ENCODE results near the gene SLC7A8.

Gene SLC7A8

DNA sequence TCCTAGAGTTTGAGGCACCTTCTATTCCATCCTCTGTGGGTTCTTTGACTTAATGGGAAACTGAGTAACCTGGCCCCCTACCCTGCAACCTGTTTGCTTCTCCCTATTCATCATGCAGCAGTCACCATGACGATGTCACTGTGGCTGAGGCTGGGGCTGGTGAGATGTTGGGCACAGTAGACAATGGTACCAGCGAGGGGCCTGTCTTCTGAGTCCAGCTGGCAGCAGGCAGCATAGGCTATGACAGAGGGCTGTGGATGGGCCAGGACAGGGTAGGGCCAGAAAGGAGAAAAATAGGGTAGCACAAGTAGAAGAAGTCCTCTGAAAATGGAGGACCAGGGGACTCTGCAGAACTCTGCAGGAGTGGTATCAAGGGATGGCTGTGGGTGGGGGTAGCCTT is 80.7 kb downstream of the SLC7A8 start:
- no peak overlapping the region for H3K4me3 ChIP-seq (ENCODE audit: low read length)
- TF ChIP-seq, protein P1, sequence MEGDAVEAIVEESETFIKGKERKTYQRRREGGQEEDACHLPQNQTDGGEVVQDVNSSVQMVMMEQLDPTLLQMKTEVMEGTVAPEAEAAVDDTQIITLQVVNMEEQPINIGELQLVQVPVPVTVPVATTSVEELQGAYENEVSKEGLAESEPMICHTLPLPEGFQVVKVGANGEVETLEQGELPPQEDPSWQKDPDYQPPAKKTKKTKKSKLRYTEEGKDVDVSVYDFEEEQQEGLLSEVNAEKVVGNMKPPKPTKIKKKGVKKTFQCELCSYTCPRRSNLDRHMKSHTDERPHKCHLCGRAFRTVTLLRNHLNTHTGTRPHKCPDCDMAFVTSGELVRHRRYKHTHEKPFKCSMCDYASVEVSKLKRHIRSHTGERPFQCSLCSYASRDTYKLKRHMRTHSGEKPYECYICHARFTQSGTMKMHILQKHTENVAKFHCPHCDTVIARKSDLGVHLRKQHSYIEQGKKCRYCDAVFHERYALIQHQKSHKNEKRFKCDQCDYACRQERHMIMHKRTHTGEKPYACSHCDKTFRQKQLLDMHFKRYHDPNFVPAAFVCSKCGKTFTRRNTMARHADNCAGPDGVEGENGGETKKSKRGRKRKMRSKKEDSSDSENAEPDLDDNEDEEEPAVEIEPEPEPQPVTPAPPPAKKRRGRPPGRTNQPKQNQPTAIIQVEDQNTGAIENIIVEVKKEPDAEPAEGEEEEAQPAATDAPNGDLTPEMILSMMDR (conservative IDR thresholded peaks at IDR 0.05; ENCODE audit: low read depth, low read length): no peak
- no peak for DNase-seq (ENCODE audit: low read depth)

DNA sequence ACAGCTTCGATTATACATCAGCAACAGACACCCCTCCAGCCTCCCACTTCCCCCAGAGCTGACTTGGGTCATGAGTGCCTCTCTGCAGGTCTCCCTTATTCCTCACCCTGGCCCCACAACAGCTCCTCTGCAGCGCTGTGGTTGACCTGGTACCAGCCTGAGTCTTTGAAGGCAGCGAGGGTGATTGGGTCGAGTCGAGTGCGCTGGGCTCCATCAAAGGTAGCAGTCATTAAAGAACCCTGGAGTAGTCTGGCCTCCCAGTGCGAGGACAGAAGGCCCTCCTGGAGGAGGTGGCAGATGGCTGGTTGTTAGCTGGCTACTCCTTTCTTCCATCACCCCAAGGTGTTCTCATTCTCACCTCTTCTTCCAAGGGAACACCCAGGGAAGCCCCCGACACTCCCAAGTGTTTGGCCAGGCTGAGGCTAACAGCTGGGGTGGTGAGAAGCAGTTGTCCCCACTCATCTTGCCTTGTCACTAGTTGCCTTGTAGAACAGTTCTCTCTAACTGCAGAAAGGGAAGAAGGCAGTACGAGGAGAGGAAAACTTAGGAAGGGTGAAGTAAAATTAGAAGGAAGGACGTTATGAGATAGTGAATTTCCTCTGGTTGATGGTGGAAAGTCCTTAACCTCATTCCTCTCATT is 81.4 kb downstream of the SLC7A8 start:
- TF ChIP-seq, protein P1 (conservative IDR thresholded peaks at IDR 0.05; ENCODE audit: low read depth, low read length): no peak
- DNase-seq (ENCODE audit: low read depth): no peak
- no peak overlapping the region for H3K4me3 ChIP-seq (ENCODE audit: low read length)

DNA sequence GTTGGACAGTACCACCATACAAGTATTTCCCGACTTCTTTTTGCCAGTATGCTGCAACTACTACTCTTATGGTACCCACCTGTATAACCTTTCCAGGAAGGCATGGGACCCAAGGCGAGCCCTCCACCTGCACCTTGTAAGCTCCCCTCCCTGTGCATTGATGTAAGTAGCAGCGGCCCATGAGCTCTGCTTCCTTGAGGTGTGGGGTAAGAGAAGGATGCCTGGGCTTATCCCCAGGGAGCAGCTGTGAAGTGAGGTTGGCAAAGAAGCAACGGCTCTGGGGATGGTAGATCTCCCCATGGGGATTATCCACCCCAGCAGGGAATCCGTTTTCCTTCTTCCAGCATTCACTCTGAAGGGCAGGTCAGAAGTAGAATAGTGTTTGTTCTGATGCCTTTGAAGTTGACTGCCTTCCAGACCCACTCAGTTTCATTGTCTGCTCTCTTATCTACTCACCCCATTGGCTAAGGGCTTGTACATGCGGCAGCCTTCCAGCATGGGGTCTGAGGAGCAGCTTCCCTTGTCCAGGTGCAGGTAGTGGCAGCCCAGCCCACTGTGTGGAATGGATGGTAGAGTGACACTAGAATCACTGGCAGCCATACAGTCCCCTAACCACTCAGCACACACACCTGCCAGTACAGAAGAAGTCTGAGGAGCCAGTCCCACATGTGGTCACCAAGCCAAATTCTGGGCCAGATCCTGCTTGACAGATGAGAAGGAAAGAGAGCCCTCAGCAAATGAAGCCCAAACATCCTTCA is 82.1 kb downstream of the SLC7A8 start:
- no peak overlapping the region for H3K4me3 ChIP-seq (ENCODE audit: low read length)
- TF ChIP-seq, protein P1 (conservative IDR thresholded peaks at IDR 0.05; ENCODE audit: low read depth, low read length): no peak
- no peak for DNase-seq (ENCODE audit: low read depth)

DNA sequence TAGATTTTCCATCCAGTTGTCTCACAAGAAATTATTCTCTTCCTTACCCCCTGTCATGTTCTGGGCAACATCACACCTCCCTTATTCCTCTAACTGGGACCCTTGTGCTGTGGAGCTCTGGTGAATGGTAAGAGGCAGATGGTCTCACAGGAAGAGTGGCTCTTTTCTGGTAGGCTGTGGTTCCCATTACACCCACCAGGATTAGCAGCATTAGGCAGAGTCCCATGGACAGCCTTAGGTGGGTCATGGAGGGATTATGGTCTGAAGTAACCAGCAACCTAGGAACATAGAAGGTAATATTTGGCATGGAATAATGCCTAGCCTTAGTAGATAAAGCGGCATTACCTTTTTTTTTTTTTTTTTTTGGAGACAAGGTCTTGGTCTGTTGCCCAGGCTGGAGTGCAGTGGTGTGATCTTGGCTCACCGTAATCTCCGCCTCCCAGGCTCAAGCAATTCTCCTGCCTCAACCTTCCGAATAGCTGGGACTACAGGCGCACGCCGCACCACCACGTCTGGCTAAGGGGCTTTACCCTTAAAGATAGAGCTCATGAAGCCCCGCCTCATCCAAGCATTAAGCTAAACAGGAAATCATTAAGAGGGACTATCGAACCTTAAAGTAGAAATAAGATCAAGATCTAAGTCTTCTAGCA is 84.1 kb downstream of the SLC7A8 start:
- H3K4me3 ChIP-seq (ENCODE audit: low read length): no peak overlapping the region
- peak; percentile 31 for DNase-seq (ENCODE audit: low read depth)
- TF ChIP-seq, protein P1 (conservative IDR thresholded peaks at IDR 0.05; ENCODE audit: low read depth, low read length): peak; percentile 4

DNA sequence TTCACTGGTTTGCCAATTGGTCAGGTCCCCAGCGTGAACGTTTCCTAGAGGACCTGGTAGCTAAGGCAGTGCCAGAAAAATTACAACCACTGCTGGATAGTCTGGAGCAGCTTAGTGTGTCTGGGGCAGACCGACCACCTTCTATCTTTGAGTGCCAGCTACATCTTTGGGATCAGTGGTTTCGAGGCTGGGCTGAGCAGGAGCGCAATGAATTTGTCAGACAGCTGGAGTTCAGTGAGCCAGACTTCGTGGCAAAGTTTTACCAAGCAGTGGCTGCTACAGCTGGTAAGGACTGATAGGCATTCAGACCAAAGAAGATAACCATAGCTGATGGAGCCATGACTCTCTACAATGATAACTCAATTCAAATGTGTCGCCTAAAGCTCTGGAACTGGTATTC is 85.7 kb downstream of the SLC7A8 start:
- DNase-seq (ENCODE audit: low read depth): no peak
- TF ChIP-seq, protein P1 (conservative IDR thresholded peaks at IDR 0.05; ENCODE audit: low read depth, low read length): no peak
- no peak overlapping the region for H3K4me3 ChIP-seq (ENCODE audit: low read length)

DNA sequence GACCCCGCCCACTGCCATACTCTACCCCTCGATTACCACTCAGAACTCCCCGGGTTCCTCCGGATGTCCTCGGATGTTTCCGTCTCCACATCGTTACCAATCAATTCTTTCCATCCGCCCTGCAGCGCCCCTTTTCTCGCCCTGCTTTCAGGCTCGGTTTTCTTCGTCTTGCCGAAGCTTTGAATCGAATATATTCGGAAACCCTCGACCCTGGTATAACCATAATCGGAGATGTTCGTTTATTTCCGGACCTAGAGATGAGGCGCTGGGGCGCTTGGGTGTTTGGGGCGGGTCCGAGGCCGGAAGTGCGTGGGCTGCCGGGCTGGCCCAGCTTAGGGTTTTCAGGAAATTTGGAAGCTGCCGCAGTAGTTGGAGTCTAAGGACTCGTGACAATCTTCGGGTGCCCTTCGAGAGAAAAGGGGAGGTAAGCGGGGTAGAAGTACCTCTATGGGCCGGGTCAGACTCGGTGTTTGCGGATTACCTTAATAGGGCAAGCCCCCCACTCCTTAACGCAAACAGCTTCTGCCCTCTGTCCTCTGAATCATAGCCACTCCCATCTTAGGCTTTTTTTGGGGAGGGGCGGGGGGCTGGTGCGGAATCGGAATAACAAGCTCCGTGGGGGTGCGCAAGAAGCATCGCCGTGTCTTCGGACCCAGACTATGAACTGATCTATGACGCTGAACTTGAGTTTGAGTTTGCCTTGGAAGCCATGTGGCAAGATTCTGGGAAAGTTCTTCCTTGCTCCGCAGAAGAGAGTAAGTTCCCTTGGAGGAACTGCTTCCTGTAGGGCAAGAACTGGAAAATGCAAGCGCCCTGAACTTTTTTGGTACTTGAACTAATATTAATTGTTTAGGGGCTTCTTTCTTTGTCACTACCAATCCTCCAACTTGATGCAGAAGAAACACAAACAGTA is 88.0 kb downstream of the SLC7A8 start, which contains the start of gene C14orf119:
Gene C14orf119 (plus strand): TSS at position 310 of the 913 bp plus-strand sequence. CDS start 2,154 bp downstream, outside the sequence.
- H3K4me3 ChIP-seq (ENCODE audit: low read length): peak within 1 kb of the TSS; percentile 98
- TF ChIP-seq, protein P1 (conservative IDR thresholded peaks at IDR 0.05; ENCODE audit: low read depth, low read length): no peak
- peak; percentile 98 for DNase-seq (ENCODE audit: low read depth)
